ENCODE data around the gene RAPGEF1.
A peak's percentile ranks its signal among the peaks of the same experiment; 100 is the strongest.
"Not testable (repeated sequence)": the region's sequence is repeated elsewhere in the genome, so short reads cannot be mapped to it uniquely, and the experiment has no call there.

RAPGEF1 gene

GRCh38 chr9:131685753-131686706 lies 53.8 kb downstream of the RAPGEF1 start:
- Mint-ChIP-seq H3K9me3 (no peaks in the 10 kb centered on the region), H3K27me3 (no peaks in the 10 kb centered on the region), H3K27ac (no peak overlapping the region), H3K4me1 (peaks cover 52% of the 10 kb centered on the region), H3K4me3 (no peak overlapping the region), H3K36me3 (ENCODE audit: low read depth) (peaks cover 2% of the 10 kb centered on the region)
- DNase-seq: no peak
- no peak for ATAC-seq

DNA sequence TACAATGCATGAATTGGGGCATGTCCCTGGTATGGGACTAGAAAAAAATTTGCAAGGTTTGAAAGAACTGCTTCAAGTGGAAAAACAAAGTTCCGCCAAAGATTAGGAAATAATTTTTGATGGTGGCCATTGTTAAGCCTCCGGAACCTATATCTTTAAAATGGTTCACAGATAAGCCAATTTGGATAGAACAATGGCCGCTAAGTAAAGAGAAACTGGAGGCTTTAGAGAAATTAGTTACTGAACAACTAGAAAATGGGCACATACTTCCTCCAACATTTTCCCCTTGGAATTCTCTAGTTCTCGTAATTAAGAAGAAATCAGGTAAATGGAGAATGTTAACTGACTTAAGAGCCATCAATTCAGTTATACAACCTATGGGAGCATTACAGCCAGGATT lies 56.8 kb downstream of the RAPGEF1 start:
- not testable (repeated sequence) for H3K27ac Mint-ChIP-seq; H3K27me3 Mint-ChIP-seq; H3K36me3 Mint-ChIP-seq (ENCODE audit: low read depth); H3K4me3 Mint-ChIP-seq; DNase-seq; ATAC-seq; H3K9me3 Mint-ChIP-seq
- H3K4me1 Mint-ChIP-seq: peaks cover 59% of the 10 kb centered on the region

GRCh38 chr9:131682261-131682660 lies 57.6 kb downstream of the RAPGEF1 start:
- no peak overlapping the region for H3K4me3 Mint-ChIP-seq
- no peaks in the 10 kb centered on the region for H3K9me3 Mint-ChIP-seq
- H3K4me1 Mint-ChIP-seq: peaks cover 63% of the 10 kb centered on the region
- H3K27ac Mint-ChIP-seq: no peak overlapping the region
- no peaks in the 10 kb centered on the region for H3K27me3 Mint-ChIP-seq
- DNase-seq (no peak), ATAC-seq (no peak)
- peaks cover 2% of the 10 kb centered on the region for H3K36me3 Mint-ChIP-seq (ENCODE audit: low read depth)

DNA sequence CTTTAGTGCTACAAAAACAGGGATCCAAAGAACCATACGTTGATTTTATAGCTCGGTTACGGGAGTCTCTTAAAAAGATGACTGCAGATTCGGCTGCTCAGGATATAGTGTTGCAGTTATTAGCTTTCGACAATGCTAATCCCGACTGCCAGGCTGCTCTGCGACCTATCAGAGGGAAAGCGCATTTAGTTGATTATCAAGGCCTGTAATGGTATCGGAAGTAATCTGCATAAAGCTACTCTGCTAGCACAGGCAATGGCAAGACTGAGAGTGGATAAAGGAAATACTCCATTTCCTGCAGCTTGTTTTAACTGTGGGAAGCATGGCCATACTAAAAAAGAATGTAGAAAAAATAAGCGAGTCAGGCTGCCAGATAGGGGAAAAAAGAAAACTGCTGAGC lies 58.0 kb downstream of the RAPGEF1 start:
- peaks cover 64% of the 10 kb centered on the region for H3K4me1 Mint-ChIP-seq
- H3K9me3 Mint-ChIP-seq; H3K27me3 Mint-ChIP-seq; H3K4me3 Mint-ChIP-seq; H3K36me3 Mint-ChIP-seq (ENCODE audit: low read depth); H3K27ac Mint-ChIP-seq; DNase-seq; ATAC-seq: not testable (repeated sequence)

GRCh38 chr9:131681108-131681507 lies 58.8 kb downstream of the RAPGEF1 start:
- H3K9me3 Mint-ChIP-seq; H3K27me3 Mint-ChIP-seq; ATAC-seq; H3K36me3 Mint-ChIP-seq (ENCODE audit: low read depth); DNase-seq; H3K27ac Mint-ChIP-seq; H3K4me3 Mint-ChIP-seq: not testable (repeated sequence)
- H3K4me1 Mint-ChIP-seq: peaks cover 66% of the 10 kb centered on the region

DNA sequence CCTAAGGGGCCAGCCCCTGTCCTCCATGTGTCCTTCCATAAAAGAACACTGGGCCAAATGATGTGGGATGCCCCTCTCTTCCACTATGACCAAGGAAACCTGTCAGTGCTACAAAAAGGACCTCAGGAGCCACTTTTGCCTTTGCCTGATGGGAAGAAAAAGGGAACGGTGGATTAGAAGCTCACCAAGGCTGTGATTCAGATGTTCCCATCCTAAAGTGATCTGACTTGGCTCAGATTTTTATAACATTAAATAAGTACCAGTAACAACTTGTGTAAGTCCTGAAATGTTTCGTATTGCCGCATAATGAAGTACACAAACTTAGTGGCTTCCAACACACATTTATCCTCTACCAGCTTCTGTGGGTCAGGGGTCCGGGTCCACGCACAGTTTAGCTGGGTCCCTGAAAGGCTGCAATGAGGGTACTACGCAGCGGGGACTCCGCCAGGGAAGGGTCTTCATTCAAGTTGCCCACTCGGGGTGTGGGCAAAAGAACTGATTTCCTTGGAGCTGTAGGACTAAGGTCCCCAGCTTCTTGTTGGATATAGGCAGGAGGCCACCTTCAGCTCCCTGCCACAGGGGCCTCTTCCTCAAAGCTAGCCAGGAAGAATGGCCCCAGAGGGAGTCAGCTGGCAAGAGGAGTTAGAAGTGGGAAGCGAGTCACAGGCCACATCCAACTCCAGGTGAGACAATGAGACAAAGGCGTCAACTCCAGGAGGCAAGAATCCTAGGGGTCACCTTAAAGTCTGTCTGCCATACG lies 60.4 kb downstream of the RAPGEF1 start:
- ATAC-seq (no peak), DNase-seq (no peak)
- no peak overlapping the region for H3K4me3 Mint-ChIP-seq

DNA sequence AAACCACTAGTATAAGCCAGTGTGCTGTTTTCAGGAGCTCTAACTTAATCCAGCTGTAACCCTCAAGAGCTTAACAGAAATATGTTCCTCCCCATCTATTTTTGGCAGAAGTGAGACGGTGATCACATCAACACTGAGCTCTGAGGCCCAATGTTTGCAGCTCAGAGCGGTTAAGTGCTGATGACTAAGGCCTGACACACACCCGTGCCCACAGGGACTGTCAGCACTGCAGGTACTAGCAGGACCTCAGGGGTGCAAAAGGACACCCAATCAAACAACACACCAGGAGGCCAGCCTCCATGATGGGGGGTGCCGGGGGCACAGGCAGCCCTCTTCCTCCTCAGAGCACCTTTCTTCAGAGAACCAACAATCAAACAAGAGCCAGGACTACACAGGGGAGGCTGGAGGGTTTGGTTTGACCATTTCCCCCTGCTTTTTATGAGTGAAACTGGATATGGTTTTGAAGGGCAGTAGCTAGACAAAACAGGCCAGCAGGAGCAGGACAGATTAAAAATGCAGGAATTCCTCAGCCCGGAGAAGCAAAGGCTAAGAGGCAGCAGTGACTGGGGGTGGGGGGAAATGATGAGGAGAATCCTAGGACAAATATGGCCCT lies 61.3 kb downstream of the RAPGEF1 start:
- no peaks in the 10 kb centered on the region for H3K9me3 Mint-ChIP-seq
- no peaks in the 10 kb centered on the region for H3K36me3 Mint-ChIP-seq (ENCODE audit: low read depth)
- peak; percentile 100 for ATAC-seq
- H3K27me3 Mint-ChIP-seq: no peaks in the 10 kb centered on the region
- DNase-seq: peak; percentile 79
- peak overlapping the region; percentile 83 for H3K27ac Mint-ChIP-seq
- peak overlapping the region; percentile 51 for H3K4me3 Mint-ChIP-seq
- peaks cover 80% of the 10 kb centered on the region for H3K4me1 Mint-ChIP-seq

More for the DNA sequence above, 60.4 kb downstream of the RAPGEF1 start:
- Mint-ChIP-seq H3K27ac (peak overlapping the region; percentile 83), H3K27me3 (no peaks in the 10 kb centered on the region), H3K9me3 (no peaks in the 10 kb centered on the region), H3K36me3 (ENCODE audit: low read depth) (no peaks in the 10 kb centered on the region), H3K4me1 (peaks cover 80% of the 10 kb centered on the region)

- H3K36me3 Mint-ChIP-seq (ENCODE audit: low read depth): no peaks in the 10 kb centered on the region
- no peaks in the 10 kb centered on the region for H3K9me3 Mint-ChIP-seq
- ATAC-seq: no peak
- H3K4me1 Mint-ChIP-seq: peaks cover 88% of the 10 kb centered on the region
- H3K27me3 Mint-ChIP-seq: no peaks in the 10 kb centered on the region
- H3K27ac Mint-ChIP-seq: peak overlapping the region; percentile 83
- H3K4me3 Mint-ChIP-seq: peak overlapping the region; percentile 51
- DNase-seq: no peak
Observed at GRCh38 chr9:131677444-131678180, 62.3 kb downstream of the RAPGEF1 start.

DNA sequence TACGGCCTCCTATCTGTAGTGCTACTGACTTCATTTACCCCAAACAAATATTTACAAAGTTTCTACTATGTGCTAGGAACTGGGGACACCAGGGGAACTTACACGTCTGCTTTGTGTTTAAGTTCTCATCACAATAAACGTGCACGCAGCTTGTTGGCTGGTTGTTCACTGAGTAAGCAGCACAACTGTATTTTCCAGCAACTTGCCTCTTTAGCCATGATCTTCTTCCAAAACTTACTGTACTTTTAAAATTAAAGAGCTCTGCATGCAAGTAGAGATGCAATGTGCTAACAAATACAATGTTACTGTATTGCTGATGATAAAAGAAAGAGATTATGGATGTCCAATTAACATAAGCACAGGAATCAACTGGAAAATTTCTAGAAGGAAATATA lies 62.8 kb downstream of the RAPGEF1 start:
- Mint-ChIP-seq H3K27ac (peak overlapping the region; percentile 83), H3K4me3 (peak overlapping the region; percentile 51), H3K36me3 (ENCODE audit: low read depth) (no peaks in the 10 kb centered on the region), H3K4me1 (peaks cover 89% of the 10 kb centered on the region), H3K9me3 (no peaks in the 10 kb centered on the region), H3K27me3 (no peaks in the 10 kb centered on the region)
- no peak for DNase-seq
- no peak for ATAC-seq

GRCh38 chr9:131676431-131676972 lies 63.4 kb downstream of the RAPGEF1 start:
- H3K36me3 Mint-ChIP-seq (ENCODE audit: low read depth): no peaks in the 10 kb centered on the region
- H3K4me3 Mint-ChIP-seq: peak overlapping the region; percentile 51
- ATAC-seq: no peak
- H3K27ac Mint-ChIP-seq: peak overlapping the region; percentile 83
- no peaks in the 10 kb centered on the region for H3K9me3 Mint-ChIP-seq
- peak; percentile 22 for DNase-seq
- H3K27me3 Mint-ChIP-seq: no peaks in the 10 kb centered on the region
- peaks cover 93% of the 10 kb centered on the region for H3K4me1 Mint-ChIP-seq

- H3K27me3 Mint-ChIP-seq: no peaks in the 10 kb centered on the region
- peak overlapping the region; percentile 51 for H3K4me3 Mint-ChIP-seq
- H3K27ac Mint-ChIP-seq: peak overlapping the region; percentile 83
- no peaks in the 10 kb centered on the region for H3K9me3 Mint-ChIP-seq
- DNase-seq (no peak), ATAC-seq (no peak)
- peaks cover 98% of the 10 kb centered on the region for H3K4me1 Mint-ChIP-seq
- no peaks in the 10 kb centered on the region for H3K36me3 Mint-ChIP-seq (ENCODE audit: low read depth)
Observed at GRCh38 chr9:131675437-131676022, 64.3 kb downstream of the RAPGEF1 start.

DNA sequence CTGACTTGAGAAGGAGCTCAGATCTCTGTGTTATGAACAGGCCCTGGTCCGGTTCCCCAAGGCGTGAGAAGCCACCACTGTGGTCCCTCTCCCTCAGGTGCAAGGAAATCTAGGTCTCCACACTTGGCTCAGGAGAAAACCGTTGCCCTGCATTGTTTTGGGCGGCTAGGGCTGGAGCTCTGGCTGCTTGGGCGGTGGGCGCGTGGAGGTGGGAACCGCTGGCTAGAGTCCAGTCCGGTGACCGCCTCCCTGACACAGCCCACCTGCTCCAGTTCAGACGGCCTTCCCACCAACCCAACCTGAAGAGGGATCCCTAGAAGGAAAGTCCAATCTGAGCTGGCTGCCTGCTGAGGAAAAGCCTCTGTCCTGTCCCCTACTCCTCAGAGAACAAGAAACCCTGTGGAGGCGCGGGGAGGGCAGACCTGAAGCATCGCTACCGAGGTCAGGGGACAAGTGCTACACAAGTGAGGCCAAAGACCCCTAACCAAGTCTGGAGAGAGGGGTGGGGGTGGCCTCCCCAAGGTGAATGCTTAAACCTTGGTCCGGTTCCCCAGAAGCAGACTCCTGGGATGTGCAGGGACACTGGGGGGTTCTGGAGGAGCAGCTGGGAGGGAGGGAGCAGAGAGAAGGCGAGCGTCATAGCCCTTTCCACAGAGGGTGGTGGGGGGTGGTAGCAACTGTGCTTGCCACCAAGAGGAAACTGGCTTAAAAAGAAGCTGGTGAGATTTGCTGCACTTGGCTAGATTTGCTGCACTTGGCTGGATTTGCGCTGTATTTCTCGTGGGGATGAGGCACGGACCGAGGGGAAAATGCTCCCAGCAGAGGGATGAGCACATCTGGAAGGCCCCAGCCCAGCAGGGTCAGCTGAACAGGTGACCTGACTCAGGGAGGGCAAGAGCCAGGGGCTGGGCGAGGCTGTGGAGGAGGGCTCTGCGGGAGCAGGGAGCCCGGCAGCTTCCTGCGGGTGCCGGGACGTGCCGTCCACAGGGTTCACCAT lies 65.2 kb downstream of the RAPGEF1 start:
- Mint-ChIP-seq H3K9me3 (no peaks in the 10 kb centered on the region), H3K27ac (no peak overlapping the region), H3K4me3 (no peak overlapping the region), H3K4me1 (peaks cover 98% of the 10 kb centered on the region), H3K36me3 (ENCODE audit: low read depth) (no peaks in the 10 kb centered on the region), H3K27me3 (no peaks in the 10 kb centered on the region)
- no peak for DNase-seq
- ATAC-seq: no peak

DNA sequence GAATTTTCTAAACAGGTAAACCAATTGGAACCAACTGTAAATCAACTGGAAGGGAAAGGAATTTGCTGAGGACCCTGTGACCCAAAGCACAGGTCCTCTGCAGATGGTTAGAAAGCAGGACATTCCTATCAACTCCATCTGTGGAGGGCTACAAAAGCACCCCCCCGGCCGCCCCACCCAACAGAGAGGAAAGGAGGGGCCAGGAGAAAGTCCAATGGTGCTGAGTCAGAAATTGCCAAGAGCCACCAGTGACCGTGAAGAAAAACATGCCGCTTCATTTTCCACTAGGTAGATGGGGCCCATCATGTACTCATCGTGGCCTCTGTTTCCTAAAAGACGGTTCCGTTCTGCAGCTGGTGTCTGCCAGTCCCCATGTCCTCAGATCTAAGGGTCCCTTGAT lies 66.3 kb downstream of the RAPGEF1 start:
- H3K27ac Mint-ChIP-seq: peak overlapping the region; percentile 28
- H3K9me3 Mint-ChIP-seq: no peaks in the 10 kb centered on the region
- no peak overlapping the region for H3K4me3 Mint-ChIP-seq
- H3K4me1 Mint-ChIP-seq: peaks cover 98% of the 10 kb centered on the region
- no peaks in the 10 kb centered on the region for H3K36me3 Mint-ChIP-seq (ENCODE audit: low read depth)
- H3K27me3 Mint-ChIP-seq: no peaks in the 10 kb centered on the region
- no peak for DNase-seq
- ATAC-seq: no peak
